Bone marrow (tissue), 2 donors: ENCODE measurements around the gene ETV3.
A peak's percentile ranks its signal among the peaks of the same experiment; 100 is the strongest.

Source experiments
- DNase-seq, 2 donors: peaks; one replicate each; lab custom pipeline; 2025; lab: John Stamatoyannopoulos, UW

ETV3 gene

GRCh38 chr1:157161901-157162300 is 23.7 kb upstream of the ETV3 start:
- no peak for DNase-seq

GRCh38 chr1:157158967-157159366 is 20.8 kb upstream of the ETV3 start:
- DNase-seq = no peak

- no peak for DNase-seq
Measured at GRCh38 chr1:157157501-157158190, 19.5 kb upstream of the ETV3 start.

- peak; percentile 54 to 67 for DNase-seq
Measured at GRCh38 chr1:157156058-157156541, 17.9 kb upstream of the ETV3 start.

GRCh38 chr1:157155658-157156057 is 17.5 kb upstream of the ETV3 start:
- no peak for DNase-seq

GRCh38 chr1:157154940-157155514 is 16.8 kb upstream of the ETV3 start:
- peak; percentile 19 to 50 for DNase-seq

GRCh38 chr1:157154291-157154690 is 16.1 kb upstream of the ETV3 start:
- DNase-seq = no peak

GRCh38 chr1:157153746-157154145 is 15.6 kb upstream of the ETV3 start:
- DNase-seq = no peak

GRCh38 chr1:157152510-157152909 is 14.3 kb upstream of the ETV3 start:
- no peak for DNase-seq

- no peak for DNase-seq
Measured at GRCh38 chr1:157151506-157151905, 13.3 kb upstream of the ETV3 start.

GRCh38 chr1:157151073-157151472 is 12.9 kb upstream of the ETV3 start:
- no peak for DNase-seq

- DNase-seq = no peak
Measured at GRCh38 chr1:157150631-157151030, 12.4 kb upstream of the ETV3 start.

- peak in 1 of 2 donors; percentile 11 for DNase-seq
Measured at GRCh38 chr1:157147906-157148700, 9.9 kb upstream of the ETV3 start.

GRCh38 chr1:157147037-157147436 is 8.8 kb upstream of the ETV3 start:
- DNase-seq = no peak

GRCh38 chr1:157146244-157146643 is 8.0 kb upstream of the ETV3 start:
- DNase-seq = no peak

- no peak for DNase-seq
Measured at GRCh38 chr1:157145076-157145475, 6.9 kb upstream of the ETV3 start.

GRCh38 chr1:157144509-157144908 is 6.3 kb upstream of the ETV3 start:
- DNase-seq = no peak

- DNase-seq = no peak
Measured at GRCh38 chr1:157142765-157143423, 4.7 kb upstream of the ETV3 start.

- DNase-seq = no peak
Measured at GRCh38 chr1:157142201-157142600, 4.0 kb upstream of the ETV3 start.

- no peak for DNase-seq
Measured at GRCh38 chr1:157141212-157141855, 3.1 kb upstream of the ETV3 start.

GRCh38 chr1:157140063-157140588 is 1.9 kb upstream of the ETV3 start:
- DNase-seq = no peak
